ENCODE results near the gene C1orf198.

Gene C1orf198

DNA sequence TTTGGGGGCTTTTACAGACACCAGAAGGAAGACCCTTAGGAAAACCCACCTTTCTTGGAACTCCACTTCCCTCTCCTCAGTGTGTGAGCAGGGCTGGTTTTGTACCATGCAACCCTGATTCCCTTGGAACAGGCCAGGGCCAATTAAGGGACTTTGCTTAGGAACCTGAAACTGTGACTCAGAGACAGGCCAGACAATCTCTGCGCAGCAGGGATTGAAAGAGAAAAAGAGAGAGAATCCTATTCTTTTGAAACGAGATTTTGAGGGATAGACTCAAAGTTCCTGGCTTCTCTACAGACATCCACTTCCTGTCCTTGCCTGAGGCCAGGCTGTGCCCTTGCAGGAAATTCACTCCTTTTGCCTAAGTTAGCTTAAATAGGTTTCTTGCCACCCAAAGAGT lies 23.1 kb upstream of the C1orf198 start:
- DNase-seq, result no peak

- no peak for DNase-seq
Measured at GRCh38 chr1:230884646-230885045, 16.3 kb upstream of the C1orf198 start.

DNA sequence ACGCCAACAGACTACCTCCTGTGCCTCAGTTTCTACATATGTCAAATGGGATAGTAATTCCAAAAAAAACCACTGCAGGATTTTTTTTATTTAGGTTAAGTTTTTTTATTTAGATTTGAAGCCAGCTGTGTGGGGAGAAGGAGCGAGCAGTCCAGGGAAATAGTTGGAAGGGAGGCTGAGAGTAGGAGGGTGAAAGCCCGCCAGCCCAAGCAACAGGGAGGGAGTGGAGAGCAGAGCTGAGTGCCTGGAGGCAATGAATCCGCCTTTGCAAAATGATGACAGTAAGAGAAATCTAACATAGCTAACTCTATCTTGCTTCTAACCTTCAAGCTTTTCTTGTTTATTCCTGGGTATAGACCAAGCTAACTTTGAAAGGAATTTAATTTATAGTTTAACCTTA lies 15.6 kb upstream of the C1orf198 start:
- DNase-seq, result no peak

- no peak for DNase-seq
Measured at GRCh38 chr1:230879778-230880177, 11.5 kb upstream of the C1orf198 start.

GRCh38 chr1:230878591-230878990 lies 10.3 kb upstream of the C1orf198 start:
- no peak for DNase-seq

- DNase-seq, result no peak
Measured at GRCh38 chr1:230877924-230878590, 9.7 kb upstream of the C1orf198 start.

DNA sequence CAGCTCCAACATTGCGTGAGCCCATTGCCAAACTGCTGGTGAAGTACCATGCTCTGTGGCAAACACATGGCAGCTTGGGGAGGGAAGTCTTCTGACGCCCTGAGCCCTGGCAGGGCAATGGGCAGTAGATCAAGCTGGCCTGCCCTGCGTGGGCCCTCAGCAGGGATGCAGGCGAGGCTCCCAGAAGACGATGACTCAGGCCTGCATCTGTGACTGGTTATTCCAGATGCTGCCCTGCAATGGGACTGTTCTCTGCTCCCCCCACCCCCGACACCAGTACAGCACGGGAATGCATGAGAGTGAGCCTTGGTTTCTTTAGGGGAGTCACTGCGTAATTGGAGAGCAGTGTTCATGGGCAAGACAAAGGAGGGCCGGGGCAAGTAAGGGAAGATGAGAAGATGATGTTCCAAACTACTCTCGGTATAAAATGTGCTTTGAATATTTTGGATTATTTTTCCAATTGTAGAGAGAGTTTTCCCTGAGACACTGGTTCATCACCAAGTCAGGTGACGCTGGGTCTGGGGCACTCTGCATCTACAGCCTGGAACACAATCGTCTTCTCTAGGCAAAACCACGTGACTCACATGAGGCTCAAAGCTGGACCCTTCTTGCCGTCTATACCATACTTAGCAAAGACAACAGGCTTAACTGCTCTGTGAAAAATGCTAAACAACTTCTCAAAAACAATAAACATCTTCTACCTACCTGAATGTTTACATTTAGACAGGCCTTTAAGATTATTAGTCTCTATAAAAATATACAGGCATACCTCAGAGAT lies 9.0 kb upstream of the C1orf198 start:
- no peak for DNase-seq

DNA sequence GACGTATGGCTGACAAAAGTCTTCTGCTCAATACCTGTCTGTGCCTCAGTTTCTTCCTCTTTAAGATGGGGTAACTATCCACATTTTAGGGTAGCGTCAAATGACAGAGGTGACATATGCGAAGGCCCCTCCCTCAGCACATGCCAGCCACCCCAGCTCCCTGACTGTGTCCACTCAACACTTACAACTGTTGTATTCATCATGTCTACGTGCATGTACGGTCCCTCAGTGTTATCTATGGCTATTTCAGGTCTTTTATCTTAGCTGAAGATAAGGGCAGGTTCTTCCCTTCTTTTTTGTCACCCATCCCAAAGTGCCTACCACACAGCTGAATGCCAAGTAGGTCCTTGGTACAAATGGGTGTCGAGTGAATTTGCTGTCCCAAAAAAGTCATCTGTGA lies 8.3 kb upstream of the C1orf198 start:
- no peak for DNase-seq

GRCh38 chr1:230875370-230875769 lies 7.0 kb upstream of the C1orf198 start:
- no peak for DNase-seq

- no peak for DNase-seq
Measured at GRCh38 chr1:230870916-230871315, 2.6 kb upstream of the C1orf198 start.

GRCh38 chr1:230869500-230869899 lies 1.2 kb upstream of the C1orf198 start:
- DNase-seq, result no peak

DNA sequence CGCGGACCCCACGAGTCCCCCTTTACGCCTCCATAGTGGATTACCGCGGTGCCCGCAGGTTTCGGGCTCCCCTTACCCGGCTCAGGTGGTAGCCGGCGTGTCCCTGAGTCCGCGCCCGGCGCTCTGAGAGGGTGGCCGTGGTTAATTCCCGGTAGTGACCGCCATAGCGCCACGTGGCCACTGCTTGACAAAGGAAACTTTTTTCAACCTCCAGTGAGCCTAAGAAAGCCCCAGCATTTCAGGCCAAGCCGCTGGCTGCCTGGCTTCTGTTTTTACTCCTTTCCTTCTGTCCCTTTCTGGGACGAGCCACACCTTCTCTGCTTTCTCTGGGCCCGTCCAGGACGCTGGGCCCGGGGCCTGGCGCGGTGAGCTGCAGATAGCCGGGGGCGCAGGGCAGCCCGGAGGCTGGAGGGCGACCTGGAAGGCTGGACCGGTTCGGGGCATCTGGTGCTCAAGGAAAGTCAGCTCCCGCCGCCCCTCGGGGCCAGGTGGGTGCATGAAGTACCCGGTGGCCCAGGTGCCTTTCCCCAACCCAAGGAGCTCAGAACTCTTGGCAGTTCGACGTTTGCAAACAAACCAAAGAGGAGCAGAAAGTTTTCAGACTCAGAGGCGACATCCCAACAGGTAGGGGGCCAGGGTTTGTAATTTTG lies 540 bp upstream of the C1orf198 start:
- DNase-seq, result no peak

- DNase-seq, result no peak
Measured at GRCh38 chr1:230867101-230867902, 1.0 kb downstream of the C1orf198 start.

DNA sequence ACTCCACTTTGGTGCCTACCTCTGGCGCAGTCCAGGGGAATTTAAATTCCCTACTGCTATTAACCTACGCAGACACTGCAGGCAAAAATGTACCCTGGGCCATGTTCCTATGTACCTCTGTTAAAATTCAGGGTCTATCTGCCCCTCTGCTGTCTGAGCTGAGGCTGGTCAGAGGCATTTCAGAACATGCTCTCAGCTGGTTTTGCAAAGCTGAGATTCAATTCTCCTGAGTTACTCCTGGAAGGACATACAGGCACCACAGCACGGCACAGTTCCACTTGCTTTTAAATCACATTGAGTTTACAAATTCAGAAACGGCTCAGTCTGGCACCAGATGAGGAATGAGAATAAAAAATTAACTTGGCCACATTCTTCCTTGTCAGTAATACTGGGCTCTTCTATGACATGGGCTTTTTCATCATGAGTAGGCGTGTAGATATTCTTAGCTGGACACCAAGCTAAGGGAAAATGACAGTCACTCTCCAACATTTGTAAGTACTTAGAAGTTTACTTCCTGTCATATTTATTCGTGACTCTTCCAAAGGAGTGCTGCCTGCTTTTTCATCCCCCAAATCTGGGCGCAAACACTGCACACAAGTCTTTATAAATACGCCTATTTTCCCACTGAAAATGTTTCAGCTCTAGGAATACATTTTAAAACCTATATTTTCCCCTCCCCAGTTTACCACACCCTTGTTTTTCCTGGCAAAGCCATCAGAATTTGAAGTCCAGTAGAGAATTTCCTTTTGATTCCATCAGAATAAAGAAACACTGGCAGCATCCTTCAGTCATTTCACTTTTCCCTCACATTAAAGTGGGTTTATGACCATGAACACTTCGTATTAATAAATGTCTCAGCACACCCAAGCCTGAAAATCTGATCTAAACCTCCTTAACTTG lies 1.9 kb downstream of the C1orf198 start:
- no peak for DNase-seq

GRCh38 chr1:230865062-230865817 lies 3.1 kb downstream of the C1orf198 start:
- no peak for DNase-seq

DNA sequence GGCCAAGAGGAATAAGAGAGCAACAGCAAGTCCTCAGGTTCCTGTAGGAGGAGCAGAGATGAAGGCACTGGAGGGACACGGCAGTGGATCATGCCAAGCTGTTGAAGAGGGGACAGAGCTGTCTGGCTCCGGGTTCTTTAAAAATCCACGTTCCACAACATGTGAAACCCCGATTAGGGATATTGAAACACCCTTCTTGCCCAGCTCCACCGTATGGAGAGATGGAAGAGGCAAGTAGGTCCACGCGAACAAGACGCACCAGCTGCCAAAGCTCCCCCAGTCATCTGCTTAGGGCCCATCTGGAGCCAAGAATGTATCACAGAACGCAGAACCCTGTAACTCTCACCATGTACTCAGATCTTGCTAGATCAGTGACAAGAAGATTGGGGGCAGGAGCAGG lies 3.9 kb downstream of the C1orf198 start:
- DNase-seq, result no peak

GRCh38 chr1:230863449-230863848 lies 4.9 kb downstream of the C1orf198 start:
- no peak for DNase-seq

GRCh38 chr1:230861970-230862595 lies 6.2 kb downstream of the C1orf198 start:
- no peak for DNase-seq

- DNase-seq, result no peak
Measured at GRCh38 chr1:230861489-230861888, 6.8 kb downstream of the C1orf198 start.

GRCh38 chr1:230860617-230861384 lies 7.5 kb downstream of the C1orf198 start:
- no peak for DNase-seq
